DOHH2 (cell line): ENCODE results near the gene MACROD2.

Experiments
- H3F3A ChIP-seq: fragments of 200-600 bp; sonication (generic), shearing (Covaris generic); 2 replicates; pipeline ENCODE4 v1.6.0; 2016; ENCODE audit warnings: antibody characterized with exemption, mild to moderate bottlenecking; ENCODE audit not compliant: control insufficient read depth, insufficient read depth
- H3K27ac ChIP-seq: fragments of 200-600 bp; sonication (generic); 2 replicates; pipeline ENCODE4 v1.5.1; 2014; ENCODE audit warnings: low read depth, mild to moderate bottlenecking, low read length, moderate library complexity
- H3K27me3 ChIP-seq: fragments of 200-600 bp; sonication (generic); 2 replicates; pipeline ENCODE4 v1.6.1; 2014; ENCODE audit warnings: mild to moderate bottlenecking, low read length, mixed read lengths; ENCODE audit not compliant: control insufficient read depth
- H3K36me3 ChIP-seq: fragments of 200-600 bp; sonication (generic); 2 replicates; pipeline ENCODE4 v1.6.1; 2014; ENCODE audit warnings: mild to moderate bottlenecking, low read length, moderate library complexity, mixed read lengths; ENCODE audit not compliant: control insufficient read depth
- H3K4me1 ChIP-seq: fragments of 200-600 bp; sonication (generic); 2 replicates; pipeline ENCODE4 v1.6.1; 2014; ENCODE audit warnings: mild to moderate bottlenecking, low read length, mixed read lengths; ENCODE audit not compliant: control insufficient read depth
- H3K4me2 ChIP-seq: fragments of 200-600 bp; sonication (generic); 2 replicates; pipeline ENCODE4 v1.6.0; 2014; ENCODE audit warnings: mild to moderate bottlenecking, low read length, moderate library complexity
- H3K4me3 ChIP-seq: fragments of 200-600 bp; sonication (generic); 2 replicates; pipeline ENCODE4 v1.5.1; 2014; ENCODE audit warnings: mild to moderate bottlenecking, low read length, mixed read lengths
- H3K79me2 ChIP-seq: fragments of 200-600 bp; sonication (generic); 2 replicates; pipeline ENCODE4 v1.6.1; 2014; ENCODE audit warnings: mild to moderate bottlenecking, low read length, mixed read lengths; ENCODE audit not compliant: control insufficient read depth
- H3K9me2 ChIP-seq: fragments of 200-600 bp; sonication (generic); replicated peaks from 2 replicates; pipeline ENCODE4 v1.6.1; 2014; ENCODE audit warnings: mild to moderate bottlenecking, low read length, mixed read lengths; ENCODE audit not compliant: control insufficient read depth
- H3K9me3 ChIP-seq: fragments of 200-600 bp; sonication (generic); 2 replicates; pipeline ENCODE4 v1.6.1; 2014; ENCODE audit warnings: antibody characterized with exemption, low read length, mixed read lengths; ENCODE audit not compliant: control insufficient read depth, insufficient read depth
- H4K20me1 ChIP-seq: fragments of 200-600 bp; sonication (generic); 2 replicates; pipeline ENCODE4 v1.6.0; 2014; ENCODE audit warnings: low read depth, mild to moderate bottlenecking, antibody characterized with exemption, low read length, moderate library complexity; ENCODE audit not compliant: control insufficient read depth, insufficient read depth
- EZH2phosphoT487 ChIP-seq: fragments of 200-600 bp; sonication (generic); IDR thresholded peaks from 2 replicates; pipeline ENCODE4 v1.6.1; 2017; ENCODE audit warnings: borderline replicate concordance, mild to moderate bottlenecking, antibody characterized with exemption, low read length, moderate library complexity, mixed read lengths
- TF ChIP-seq, protein P1 (sequence below): fragments of 200-600 bp; sonication (generic); IDR thresholded peaks from one replicate; pipeline ENCODE4 v1.5.1; 2014; ENCODE audit warnings: antibody characterized with exemption, mild to moderate bottlenecking, low read depth, low read length; ENCODE audit not compliant: poor library complexity, severe bottlenecking

Gene MACROD2

DNA sequence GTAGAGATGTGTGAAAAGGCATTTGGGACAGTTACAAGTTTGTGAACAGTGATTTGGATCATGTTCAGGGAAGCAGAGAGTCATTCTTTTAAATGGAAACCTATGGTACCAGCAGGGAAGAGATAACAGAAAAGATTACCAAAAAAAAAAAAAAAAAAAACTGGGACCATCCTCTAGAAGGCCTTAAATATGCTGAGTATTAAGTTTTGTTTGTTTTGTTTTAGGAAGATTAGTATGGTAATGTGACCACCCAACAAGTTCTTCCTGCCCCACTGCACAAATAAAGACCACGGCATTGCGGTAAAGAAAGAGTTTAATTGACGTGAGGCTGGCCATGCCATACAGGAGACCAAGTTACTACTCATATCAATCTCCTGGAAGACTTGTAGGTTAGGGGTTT lies 1631.8 kb downstream of the MACROD2 start:
- Histone ChIP-seq H3K79me2 (no peaks in the 10 kb centered on the region), H3K9me3 (no peaks in the 10 kb centered on the region), H4K20me1 (no peaks in the 10 kb centered on the region), H3K27ac (no peak overlapping the region), H3K4me1 (no peaks in the 10 kb centered on the region), H3K4me3 (no peak overlapping the region), H3K9me2 (no peaks in the 10 kb centered on the region), H3K4me2 (no peak overlapping the region), H3K27me3 (no peaks in the 10 kb centered on the region), H3F3A (no peaks in the 10 kb centered on the region), H3K36me3 (no peaks in the 10 kb centered on the region)
- TF ChIP-seq EZH2phosphoT487, result no peak
- TF ChIP-seq, protein P1, sequence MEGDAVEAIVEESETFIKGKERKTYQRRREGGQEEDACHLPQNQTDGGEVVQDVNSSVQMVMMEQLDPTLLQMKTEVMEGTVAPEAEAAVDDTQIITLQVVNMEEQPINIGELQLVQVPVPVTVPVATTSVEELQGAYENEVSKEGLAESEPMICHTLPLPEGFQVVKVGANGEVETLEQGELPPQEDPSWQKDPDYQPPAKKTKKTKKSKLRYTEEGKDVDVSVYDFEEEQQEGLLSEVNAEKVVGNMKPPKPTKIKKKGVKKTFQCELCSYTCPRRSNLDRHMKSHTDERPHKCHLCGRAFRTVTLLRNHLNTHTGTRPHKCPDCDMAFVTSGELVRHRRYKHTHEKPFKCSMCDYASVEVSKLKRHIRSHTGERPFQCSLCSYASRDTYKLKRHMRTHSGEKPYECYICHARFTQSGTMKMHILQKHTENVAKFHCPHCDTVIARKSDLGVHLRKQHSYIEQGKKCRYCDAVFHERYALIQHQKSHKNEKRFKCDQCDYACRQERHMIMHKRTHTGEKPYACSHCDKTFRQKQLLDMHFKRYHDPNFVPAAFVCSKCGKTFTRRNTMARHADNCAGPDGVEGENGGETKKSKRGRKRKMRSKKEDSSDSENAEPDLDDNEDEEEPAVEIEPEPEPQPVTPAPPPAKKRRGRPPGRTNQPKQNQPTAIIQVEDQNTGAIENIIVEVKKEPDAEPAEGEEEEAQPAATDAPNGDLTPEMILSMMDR, result no peak

GRCh38 chr20:15627501-15627903 lies 1632.2 kb downstream of the MACROD2 start:
- Histone ChIP-seq H3K4me2 (no peak overlapping the region), H3K9me3 (no peaks in the 10 kb centered on the region), H3K27ac (no peak overlapping the region), H3K4me1 (no peaks in the 10 kb centered on the region), H3K36me3 (no peaks in the 10 kb centered on the region), H3F3A (no peaks in the 10 kb centered on the region), H3K4me3 (no peak overlapping the region), H3K79me2 (no peaks in the 10 kb centered on the region), H3K9me2 (no peaks in the 10 kb centered on the region), H3K27me3 (no peaks in the 10 kb centered on the region), H4K20me1 (no peaks in the 10 kb centered on the region)
- TF ChIP-seq, protein P1, result no peak
- no peak for TF ChIP-seq EZH2phosphoT487

DNA sequence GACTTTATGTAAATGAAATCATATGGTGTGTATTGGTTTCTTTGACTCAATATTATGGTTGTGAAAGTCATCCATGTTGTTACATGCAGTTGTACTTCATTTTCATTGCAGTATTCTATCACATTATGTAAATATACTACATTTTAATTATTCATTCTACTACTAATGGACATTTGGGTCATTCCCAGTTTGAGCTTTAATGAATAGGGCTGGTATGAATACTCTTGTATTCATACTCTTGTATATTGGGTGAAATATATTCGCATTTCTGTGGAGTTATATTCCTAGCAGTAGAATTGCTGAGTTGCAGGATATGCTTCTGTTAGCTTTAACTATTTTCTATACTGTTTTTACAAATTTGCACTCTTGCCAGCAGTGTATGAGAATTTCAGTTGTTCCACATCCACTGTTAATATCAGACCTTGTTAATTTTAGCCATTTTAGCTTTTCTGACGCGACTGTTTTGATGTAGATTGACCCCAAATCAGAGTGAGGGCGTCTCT lies 1633.6 kb downstream of the MACROD2 start:
- TF ChIP-seq, protein P1, result no peak
- TF ChIP-seq EZH2phosphoT487, result no peak
- H3K9me2 ChIP-seq, result no peaks in the 10 kb centered on the region
- no peaks in the 10 kb centered on the region for H3K36me3 ChIP-seq
- H4K20me1 ChIP-seq, result no peaks in the 10 kb centered on the region
- H3K27ac ChIP-seq, result no peak overlapping the region
- no peaks in the 10 kb centered on the region for H3F3A ChIP-seq
- H3K4me1 ChIP-seq, result no peaks in the 10 kb centered on the region
- no peaks in the 10 kb centered on the region for H3K27me3 ChIP-seq
- no peak overlapping the region for H3K4me3 ChIP-seq
- no peaks in the 10 kb centered on the region for H3K79me2 ChIP-seq
- no peak overlapping the region for H3K4me2 ChIP-seq
- no peaks in the 10 kb centered on the region for H3K9me3 ChIP-seq

DNA sequence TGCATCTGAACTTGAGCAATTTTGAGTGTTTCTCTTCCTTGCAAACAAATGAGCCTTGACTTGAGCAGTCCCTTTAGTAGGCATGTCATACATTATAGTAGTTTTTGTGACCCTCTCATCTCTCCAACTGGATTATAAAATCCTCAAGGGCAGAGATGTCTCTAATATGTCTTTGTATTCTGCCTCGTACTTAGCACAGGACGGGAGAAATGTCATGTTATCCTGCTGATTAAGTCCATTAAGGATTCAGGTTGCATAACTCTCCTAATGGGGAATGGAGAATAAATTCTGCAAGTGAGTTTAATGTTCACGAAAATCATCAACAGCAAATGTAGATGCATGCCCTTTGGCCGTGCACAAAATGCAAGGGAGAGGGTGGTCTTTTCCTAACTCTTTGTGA lies 1635.0 kb downstream of the MACROD2 start:
- Histone ChIP-seq H3K4me3 (no peak overlapping the region), H4K20me1 (no peaks in the 10 kb centered on the region), H3F3A (no peaks in the 10 kb centered on the region), H3K27me3 (no peaks in the 10 kb centered on the region), H3K4me1 (no peaks in the 10 kb centered on the region), H3K9me2 (no peaks in the 10 kb centered on the region), H3K36me3 (no peaks in the 10 kb centered on the region), H3K9me3 (no peaks in the 10 kb centered on the region), H3K27ac (no peak overlapping the region), H3K79me2 (no peaks in the 10 kb centered on the region), H3K4me2 (no peak overlapping the region)
- TF ChIP-seq, protein P1, result no peak
- TF ChIP-seq EZH2phosphoT487, result no peak
